Activated CD8-positive, alpha-beta memory T cell treated with anti-CD3 and anti-CD28 coated beads for 48 hours (primary cell): ENCODE measurements around the gene CFAP97D1.
"Not testable (repeated sequence)": the region's sequence is repeated elsewhere in the genome, so short reads cannot be mapped to it uniquely, and the experiment has no call there.

Source experiments
- DNase-seq, 3 experiments: peaks; one replicate each; pipeline ENCODE4 v3.0.0-alpha.2; 2020; ENCODE audit warnings: low read depth in 2 of 3, low spot score in 2 of 3

The CFAP97D1 gene

GRCh38 chr17:43792668-43793067, 12.4 kb downstream of the CFAP97D1 start:
- not testable (repeated sequence) for DNase-seq

- not testable (repeated sequence) for DNase-seq
Observed at GRCh38 chr17:43798024-43798423, 17.8 kb downstream of the CFAP97D1 start.

DNA sequence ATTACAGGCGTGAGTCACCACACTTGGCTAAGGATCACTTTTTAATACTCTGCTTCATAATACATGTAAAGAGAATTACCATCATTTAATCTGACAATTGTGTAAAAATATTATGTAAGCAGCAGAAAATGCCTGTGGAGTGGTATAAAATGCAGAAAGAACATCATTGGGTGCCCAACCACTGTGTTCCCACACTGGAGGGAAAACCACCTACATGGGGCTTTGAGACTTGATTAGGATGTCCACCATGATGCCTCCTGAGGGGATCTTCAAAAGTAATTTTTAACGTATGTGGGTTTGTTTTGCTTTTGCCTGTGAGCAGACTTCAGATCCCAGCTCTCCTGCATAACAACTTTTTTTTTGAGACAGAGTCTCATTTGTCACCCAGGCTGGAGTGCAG, 18.8 kb downstream of the CFAP97D1 start:
- DNase-seq = no peak

DNA sequence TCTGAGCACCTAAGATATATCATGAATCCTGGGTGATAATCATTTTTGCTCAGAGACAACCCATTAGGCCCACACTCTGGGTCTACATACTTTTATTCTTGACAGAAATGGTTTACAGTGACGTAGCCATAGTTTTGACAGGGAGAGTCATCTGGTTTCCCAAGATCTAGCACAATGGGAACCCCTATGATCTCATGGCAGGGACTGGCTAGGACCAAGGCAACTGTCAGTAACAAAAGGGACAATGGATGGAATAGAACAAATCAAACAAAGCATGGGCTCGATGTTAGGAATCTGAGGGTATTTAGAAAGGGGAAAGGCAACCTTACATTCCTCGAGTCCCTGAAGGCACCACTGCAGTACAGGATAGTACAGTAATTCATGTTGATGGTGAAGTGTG, 20.5 kb downstream of the CFAP97D1 start:
- no peak for DNase-seq

DNA sequence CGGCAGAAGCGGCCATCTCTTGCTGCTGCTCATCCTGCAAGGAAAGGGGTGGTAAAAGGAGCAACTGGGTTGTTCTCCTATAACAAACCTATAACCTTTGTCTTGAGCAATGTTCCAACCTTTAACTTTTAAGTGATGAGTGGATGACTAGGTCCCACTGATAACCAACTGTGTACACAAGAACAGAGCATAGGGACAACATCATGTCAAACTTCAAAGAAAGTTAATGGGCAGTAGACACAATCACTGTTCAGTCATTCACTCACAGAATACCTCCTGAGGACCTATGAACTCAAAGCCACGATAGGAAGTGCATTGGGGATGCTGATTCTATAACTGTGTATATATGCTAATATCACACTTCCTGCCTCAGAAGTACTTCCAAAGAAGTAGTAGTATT, 21.6 kb downstream of the CFAP97D1 start:
- no peak for DNase-seq

DNA sequence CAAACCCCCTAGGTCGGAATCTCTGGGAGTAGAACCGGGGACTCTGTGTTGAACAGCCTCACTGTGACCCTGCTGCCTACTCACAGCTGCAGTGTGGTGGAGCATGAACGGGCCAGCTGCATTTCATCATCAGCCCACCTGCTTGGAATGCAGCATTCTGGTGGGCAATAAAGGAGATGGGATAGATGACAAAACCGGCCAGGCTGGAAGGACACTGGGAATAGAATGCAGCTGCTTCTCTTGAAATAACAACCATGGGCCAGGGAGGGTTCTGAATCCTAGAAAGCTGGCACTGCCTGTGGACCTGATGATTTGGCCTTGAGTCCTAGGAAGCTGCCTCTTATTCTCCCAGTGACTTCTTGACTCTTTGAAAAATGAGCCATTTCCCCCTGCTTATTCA, 23.5 kb downstream of the CFAP97D1 start:
- no peak for DNase-seq

- DNase-seq = no peak
Observed at GRCh38 chr17:43805117-43805516, 24.9 kb downstream of the CFAP97D1 start.

DNA sequence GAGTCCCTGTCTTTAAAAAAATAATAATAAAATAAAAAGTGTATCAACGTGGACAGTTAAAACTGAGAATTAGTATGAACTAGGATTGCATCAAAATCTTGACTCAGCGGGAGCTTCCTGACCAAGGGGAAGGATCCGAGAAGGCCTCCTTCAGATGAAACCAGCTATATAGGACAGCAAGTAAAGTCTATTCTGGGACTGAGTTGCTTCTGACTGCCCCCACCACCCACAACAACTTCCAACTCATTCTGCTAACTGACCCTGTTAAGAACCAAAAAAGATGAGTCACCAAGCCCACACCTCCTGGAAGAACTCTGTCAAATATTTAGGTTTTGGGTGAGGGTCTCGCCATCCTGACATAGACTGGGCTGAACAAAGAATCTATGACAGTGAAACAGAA, 27.8 kb downstream of the CFAP97D1 start:
- no peak for DNase-seq

- no peak for DNase-seq
Observed at GRCh38 chr17:43809121-43809520, 28.9 kb downstream of the CFAP97D1 start.

DNA sequence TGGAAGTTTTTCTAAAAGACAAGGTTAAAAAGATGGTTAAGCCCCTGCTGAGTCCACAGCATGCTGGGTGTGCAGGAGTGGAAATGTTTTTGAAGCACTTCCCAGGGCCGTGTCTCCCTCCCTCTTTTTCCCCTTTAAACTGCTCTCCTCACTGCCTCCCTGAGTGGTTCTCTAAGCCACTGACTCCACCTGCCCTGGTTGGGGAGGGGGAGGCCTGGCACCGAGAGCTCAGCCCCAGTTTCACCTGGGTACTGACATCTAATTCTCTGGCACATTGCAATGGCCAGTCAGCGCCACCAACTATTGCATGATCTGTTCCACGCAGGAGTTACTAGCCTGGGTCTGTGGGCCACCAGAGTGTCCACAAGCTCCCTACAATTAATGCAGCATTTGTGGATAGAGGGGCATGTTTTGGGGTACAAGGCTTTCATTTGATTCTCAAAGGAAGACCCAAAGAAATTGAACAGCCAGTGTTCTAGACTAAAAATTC, 30.0 kb downstream of the CFAP97D1 start:
- DNase-seq = no peak

GRCh38 chr17:43810823-43811222, 30.6 kb downstream of the CFAP97D1 start:
- no peak for DNase-seq

DNA sequence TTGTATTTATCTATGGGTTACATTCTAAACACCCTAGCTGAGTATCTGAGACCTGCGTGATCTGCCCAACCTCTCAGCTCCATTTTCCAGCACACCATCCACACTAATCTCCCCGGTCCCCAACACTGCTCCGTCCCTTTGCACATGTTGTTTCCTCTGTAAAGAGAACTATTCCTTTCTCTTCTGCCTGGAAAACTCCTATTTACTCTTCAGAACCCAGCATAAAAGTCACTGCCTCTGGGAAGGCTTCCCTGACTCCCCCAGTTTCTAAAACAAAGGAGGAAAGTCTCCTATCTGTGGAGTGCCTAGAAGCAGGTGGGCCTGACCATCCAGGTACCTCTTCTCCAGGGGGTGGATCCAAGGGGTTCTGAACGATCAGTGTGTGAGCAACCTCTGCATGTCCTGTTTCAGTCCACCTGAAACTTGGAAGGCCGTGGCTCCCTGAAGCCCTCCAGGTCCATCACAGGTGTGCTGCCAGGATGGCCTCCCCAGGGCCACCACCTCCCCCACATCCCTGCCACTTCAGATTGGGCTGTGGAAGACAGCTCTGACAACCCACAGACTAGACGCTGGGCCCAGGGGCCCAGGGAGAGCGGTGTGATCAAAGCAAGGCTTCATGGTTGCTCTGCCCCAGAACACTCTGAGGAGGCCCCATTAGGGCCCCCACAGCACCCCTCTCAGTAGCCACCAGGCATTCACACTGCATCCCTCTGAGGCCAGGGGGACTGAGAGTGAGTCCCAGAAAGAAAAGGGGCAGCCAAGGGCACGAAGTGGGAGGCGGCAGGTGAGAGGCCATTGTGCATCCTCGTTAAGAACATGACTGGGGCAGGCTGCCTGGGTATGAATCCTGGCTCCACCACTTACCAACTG, 32.4 kb downstream of the CFAP97D1 start:
- DNase-seq = no peak

DNA sequence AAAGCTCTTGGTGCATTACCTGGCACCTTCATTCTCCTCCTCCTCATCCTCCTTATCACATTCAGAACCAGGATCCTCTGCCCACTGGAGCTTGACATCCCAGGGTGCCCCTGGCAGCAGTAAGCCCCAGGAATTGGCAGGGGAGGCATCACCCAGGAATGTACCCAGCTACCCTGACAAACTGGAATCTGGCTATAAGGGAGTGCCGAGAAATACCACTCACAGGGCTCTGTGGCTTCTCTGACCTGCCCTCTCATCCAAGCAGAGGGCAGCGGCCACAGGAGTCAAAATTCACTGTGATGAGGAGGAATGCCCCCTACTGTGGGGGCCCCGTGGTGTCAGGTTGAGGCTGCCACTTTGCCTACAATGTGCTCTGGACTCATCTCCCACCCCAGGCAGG, 33.2 kb downstream of the CFAP97D1 start:
- no peak for DNase-seq

DNA sequence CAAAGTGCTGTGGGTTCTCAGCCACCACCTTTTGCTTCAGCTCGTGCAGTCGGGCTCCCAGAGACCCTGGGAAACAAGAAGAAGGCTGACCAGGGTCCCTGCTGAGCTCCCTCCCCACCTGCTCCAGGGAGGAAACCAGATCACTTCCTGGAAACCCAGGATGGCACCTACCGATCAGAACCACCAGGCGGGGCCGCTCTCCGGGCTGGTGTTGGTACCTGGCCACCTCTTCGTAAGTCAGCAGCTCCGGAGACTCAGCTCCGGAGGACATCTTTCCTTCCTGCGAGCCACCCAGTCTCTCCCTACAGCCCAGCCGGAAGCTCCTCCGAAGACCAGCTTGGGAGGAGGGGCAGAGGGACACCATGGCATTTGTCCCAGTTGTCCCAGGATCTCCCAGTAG, 33.8 kb downstream of the CFAP97D1 start:
- no peak for DNase-seq

DNA sequence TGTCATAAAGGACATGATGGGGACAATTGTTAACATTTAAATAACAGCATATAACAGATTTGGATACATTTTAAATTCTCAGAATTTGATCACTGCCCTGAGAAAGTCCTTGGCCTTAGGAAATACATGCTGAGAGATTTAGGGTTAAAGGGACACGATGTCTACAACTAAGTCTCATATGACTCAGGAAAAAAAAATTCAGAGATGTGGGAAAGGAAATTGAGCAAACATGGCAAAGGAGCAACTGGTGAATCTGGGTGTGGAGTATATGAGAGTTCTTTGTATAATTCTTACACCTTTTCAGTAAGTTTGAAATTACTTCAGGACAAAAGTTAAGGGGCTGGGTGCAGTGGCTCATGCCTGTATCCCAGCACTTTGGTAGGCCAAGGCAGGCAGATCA, 34.5 kb downstream of the CFAP97D1 start:
- DNase-seq = no peak

GRCh38 chr17:43816336-43817320, 36.4 kb downstream of the CFAP97D1 start:
- DNase-seq = no peak

GRCh38 chr17:43817826-43818225, 37.6 kb downstream of the CFAP97D1 start:
- DNase-seq = no peak

DNA sequence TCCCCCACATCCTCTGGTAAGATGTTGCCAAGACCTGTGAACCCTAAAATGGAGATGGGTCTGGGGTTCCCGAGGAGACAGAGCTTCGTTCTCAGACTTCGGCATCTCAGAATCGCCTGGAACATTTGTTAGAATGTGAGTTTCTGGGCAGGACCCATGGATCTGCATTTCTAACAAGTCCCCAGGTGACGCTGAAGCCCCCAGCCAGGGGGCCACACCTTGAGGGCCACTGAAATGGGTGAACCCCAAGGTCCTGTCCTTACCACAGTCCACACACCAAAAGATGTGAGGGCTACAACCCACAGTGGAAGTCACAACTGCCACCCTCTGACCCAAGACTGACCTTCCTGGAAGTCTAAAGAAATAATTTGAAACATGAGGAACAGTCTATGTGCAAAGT, 38.7 kb downstream of the CFAP97D1 start:
- DNase-seq = no peak

GRCh38 chr17:43820759-43821158, 40.5 kb downstream of the CFAP97D1 start:
- DNase-seq = no peak

DNA sequence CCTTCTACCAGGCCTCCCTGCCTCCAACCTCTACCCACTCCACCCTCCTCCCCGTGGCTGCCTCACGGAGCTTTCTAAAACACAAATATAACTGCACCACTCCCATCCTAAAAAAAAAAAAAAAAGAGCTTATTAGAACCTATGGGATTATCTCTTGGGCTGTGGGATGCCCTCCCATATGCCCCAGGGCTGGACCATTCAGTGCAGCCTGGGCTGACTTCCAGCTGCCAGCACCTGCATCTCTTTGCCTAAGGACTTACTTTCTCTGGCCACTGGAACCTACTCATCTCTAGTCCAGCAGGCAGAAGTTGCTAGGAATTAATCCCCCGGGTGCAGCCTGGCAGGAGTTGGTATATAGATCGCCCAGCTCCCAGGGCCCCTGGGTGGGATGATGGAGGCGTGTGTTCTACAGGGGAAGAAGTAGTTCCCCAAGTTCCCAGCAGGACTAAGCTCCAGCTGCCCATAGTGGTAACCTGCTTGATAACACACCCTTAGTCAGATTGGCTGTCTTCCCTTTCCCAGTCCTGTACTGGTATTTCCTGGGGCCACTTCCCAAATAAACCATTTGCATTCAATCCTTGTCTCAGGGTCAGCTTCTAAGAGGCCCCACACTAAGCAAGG, 42.4 kb downstream of the CFAP97D1 start:
- DNase-seq = no peak

GRCh38 chr17:43823350-43824084, 43.3 kb downstream of the CFAP97D1 start:
- no peak for DNase-seq
